Lung (tissue), 12 donors: ENCODE measurements around the gene ARHGEF17. TPM values are rescaled to one million over a fixed set of nuclear protein-coding genes. Genes with fewer than 3 reads are reported as not detected.
A peak's percentile ranks its signal among the peaks of the same experiment; 100 is the strongest.

ENCODE experiments used
- ATAC-seq: fragments of 200-7000 bp; cut with Tn5 transposase; one replicate; pipeline ENCODE4 v1.9.1; 2020; ENCODE audit warnings: moderate number of reproducible peaks; ENCODE audit not compliant: insufficient read depth, low FRiP score
- DNase-seq, 3 donors: peaks; one replicate each; pipeline ENCODE4 v3.0.0-alpha.2; 2013 to 2017
- H3K27ac ChIP-seq, 2 donors: one replicate each; pipeline ENCODE4 v1.5.1; 2013; ENCODE audit warnings: mild to moderate bottlenecking in 2 of 2, moderate library complexity in 2 of 2, control low read depth in 1 of 2, inconsistent platforms in 1 of 2, low read depth in 1 of 2, low read length in 1 of 2
- H3K27me3 ChIP-seq, 3 donors: one replicate each; pipeline ENCODE4 v1.5.1; 2013; ENCODE audit warnings: low read length in 2 of 3; ENCODE audit not compliant: control insufficient read depth in 3 of 3, insufficient read depth in 3 of 3
- H3K36me3 ChIP-seq, 4 donors: one replicate each; pipeline ENCODE4 v1.5.1; 2013; ENCODE audit warnings: low read length in 4 of 4, mild to moderate bottlenecking in 1 of 4, moderate library complexity in 1 of 4; ENCODE audit not compliant: control insufficient read depth in 4 of 4, insufficient read depth in 4 of 4
- H3K4me1 ChIP-seq, 5 donors: one replicate each; pipeline ENCODE4 v1.5.1; 2013; ENCODE audit warnings: low read length in 5 of 5, mild to moderate bottlenecking in 2 of 5, moderate library complexity in 1 of 5; ENCODE audit not compliant: control insufficient read depth in 5 of 5, insufficient read depth in 5 of 5
- H3K4me3 ChIP-seq: one replicate; pipeline ENCODE4 v1.5.1; 2013; ENCODE audit warnings: mild to moderate bottlenecking, control low read depth, moderate library complexity
- H3K9ac ChIP-seq, 2 donors: one replicate each; pipeline ENCODE4 v1.5.1; 2013; ENCODE audit warnings: low read length in 2 of 2, control low read depth in 1 of 2; ENCODE audit not compliant: insufficient read depth in 1 of 2
- H3K9me3 ChIP-seq, 4 donors: one replicate each; pipeline ENCODE4 v1.5.1; 2013; ENCODE audit warnings: low read length in 3 of 4, mild to moderate bottlenecking in 1 of 4, moderate library complexity in 1 of 4; ENCODE audit not compliant: control insufficient read depth in 4 of 4, insufficient read depth in 3 of 4
- WGBS, 2 donors: extraction: QIAGEN DNeasy Blood & Tissue Kit; methylation state at CpG; one replicate each; pipeline ENCODE4 v1.1.7; 2013; 5-methylcytosine and 5-hydroxymethylcytosine counted together
- polyA plus RNA-seq, 2 donors: library from polyadenylated mRNA; stranded (reverse); fragments of 200-250 nt; gene quantifications; one replicate each; pipeline ENCODE4 v1.2.1, GENCODE V29; 2013
- total RNA-seq, 2 donors: library from RNA; depleted of rRNA in 1 of 2; stranded (reverse); fragments of >200 nt in 1 of 2; gene quantifications; one replicate each; pipeline ENCODE4 v1.2.1, GENCODE V29; 2014 to 2021
- TF ChIP-seq, protein P1 (sequence below): IDR thresholded peaks from 2 replicates; pipeline ENCODE4 v1.5.1; 2012; ENCODE audit warnings: mild to moderate bottlenecking; ENCODE audit errors: control extremely low read depth, extremely low read depth
- donor health status: control.
- donor health status: control.
- donor health status: Bipolar disorder and iron deficiency.
- donor health status: healthy.
- donor health status: DM: yes; HTN: yes; CAD: no.

The ARHGEF17 gene
- total and polyA plus RNA-seq, 4 donors: 27.9 to 74.6 (median 53.5) TPM

DNA sequence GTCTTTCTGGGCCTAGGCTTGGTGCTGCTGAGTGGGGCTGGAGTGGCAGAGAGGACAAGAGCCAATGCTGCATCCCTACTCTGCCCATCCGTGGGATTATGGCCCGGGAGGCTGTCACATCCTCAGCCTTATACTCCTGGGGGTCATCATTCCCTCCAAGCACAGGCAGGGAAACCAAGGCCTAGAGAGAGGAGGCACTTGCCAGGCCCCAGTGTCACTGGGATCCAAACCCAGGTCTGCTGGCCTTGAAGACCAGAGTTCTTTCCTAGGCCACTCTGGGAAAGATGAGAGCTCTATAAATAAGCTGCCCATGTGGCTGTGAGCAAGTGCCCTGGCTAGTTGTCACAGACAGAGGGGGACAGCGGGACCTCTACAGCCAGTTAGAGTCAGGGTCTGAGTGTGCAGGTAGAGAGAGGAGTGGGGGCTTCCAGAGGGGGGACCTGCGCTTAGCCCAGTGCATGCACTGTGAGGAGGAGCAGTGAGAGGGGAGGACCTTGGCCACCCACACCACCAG is 72.9 kb downstream of the ARHGEF17 start:
- H3K27me3 ChIP-seq: no peaks in the 10 kb centered on the region
- H3K4me3 ChIP-seq: no peak overlapping the region
- TF ChIP-seq, protein P1, sequence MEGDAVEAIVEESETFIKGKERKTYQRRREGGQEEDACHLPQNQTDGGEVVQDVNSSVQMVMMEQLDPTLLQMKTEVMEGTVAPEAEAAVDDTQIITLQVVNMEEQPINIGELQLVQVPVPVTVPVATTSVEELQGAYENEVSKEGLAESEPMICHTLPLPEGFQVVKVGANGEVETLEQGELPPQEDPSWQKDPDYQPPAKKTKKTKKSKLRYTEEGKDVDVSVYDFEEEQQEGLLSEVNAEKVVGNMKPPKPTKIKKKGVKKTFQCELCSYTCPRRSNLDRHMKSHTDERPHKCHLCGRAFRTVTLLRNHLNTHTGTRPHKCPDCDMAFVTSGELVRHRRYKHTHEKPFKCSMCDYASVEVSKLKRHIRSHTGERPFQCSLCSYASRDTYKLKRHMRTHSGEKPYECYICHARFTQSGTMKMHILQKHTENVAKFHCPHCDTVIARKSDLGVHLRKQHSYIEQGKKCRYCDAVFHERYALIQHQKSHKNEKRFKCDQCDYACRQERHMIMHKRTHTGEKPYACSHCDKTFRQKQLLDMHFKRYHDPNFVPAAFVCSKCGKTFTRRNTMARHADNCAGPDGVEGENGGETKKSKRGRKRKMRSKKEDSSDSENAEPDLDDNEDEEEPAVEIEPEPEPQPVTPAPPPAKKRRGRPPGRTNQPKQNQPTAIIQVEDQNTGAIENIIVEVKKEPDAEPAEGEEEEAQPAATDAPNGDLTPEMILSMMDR: no peak
- DNase-seq (no peak), ATAC-seq (no peak)
- H3K9ac ChIP-seq: no peak overlapping the region
- peak overlapping the region in 1 of 2 donors; percentile 18 for H3K27ac ChIP-seq
- 90 to 94% methylated on average over 4 of the region's 4 CpGs for WGBS, 2 donors
- no peaks in the 10 kb centered on the region for H3K36me3 ChIP-seq
- H3K4me1 ChIP-seq: peaks cover 0 to 33% (median 16%) of the 10 kb centered on the region in 5 donors
- H3K9me3 ChIP-seq: no peaks in the 10 kb centered on the region

DNA sequence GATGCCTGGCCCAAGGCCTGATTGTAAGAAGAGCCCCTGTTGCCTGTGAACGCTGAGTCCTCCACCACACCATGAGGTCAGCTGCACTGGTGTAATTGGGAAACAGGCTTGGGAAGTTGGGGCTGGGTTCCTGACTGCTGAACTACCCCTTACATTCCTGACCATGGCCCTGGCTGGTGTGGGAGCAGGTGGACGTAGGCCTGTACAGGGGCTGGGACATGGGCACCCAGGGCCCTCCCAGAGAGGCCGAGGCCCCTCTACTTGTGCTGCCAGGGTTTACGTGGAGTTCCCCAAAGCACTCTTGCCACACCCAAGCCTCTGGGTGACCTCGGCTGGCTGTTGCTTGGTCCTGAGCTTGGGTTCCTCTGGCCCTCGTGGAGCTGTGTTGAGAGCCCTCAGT is 73.5 kb downstream of the ARHGEF17 start:
- Histone ChIP-seq H3K9ac (no peak overlapping the region), H3K9me3 (no peaks in the 10 kb centered on the region), H3K4me3 (no peak overlapping the region), H3K36me3 (no peaks in the 10 kb centered on the region), H3K4me1 (peaks cover 0 to 37% (median 16%) of the 10 kb centered on the region in 5 donors), H3K27me3 (no peaks in the 10 kb centered on the region), H3K27ac (peak overlapping the region in 1 of 2 donors; percentile 18)
- DNase-seq (no peak), ATAC-seq (no peak)
- 27 to 63% methylated on average over 6 of the region's 6 CpGs for WGBS, 2 donors
- TF ChIP-seq, protein P1: no peak

DNA sequence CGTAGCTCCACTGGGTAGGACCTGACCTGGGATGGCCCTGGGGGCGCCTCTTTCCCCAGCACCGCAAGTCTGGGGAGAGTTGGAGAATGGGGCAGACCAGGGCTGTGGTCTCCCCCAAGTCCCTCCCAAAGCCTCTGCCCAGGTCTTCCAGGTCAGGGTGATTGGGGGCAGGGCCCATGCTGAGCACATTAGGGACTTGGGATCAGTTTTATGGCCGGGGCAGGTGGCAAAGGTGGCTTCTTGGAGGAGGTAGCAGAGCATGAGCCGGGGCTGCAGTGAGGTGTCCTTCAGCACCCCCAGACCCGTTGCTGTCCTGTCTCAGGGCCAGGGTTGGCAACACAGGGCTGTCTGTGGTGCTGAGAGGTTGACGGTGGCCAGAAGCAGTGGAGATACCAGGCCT is 74.1 kb downstream of the ARHGEF17 start:
- no peak overlapping the region for H3K4me3 ChIP-seq
- no peaks in the 10 kb centered on the region for H3K36me3 ChIP-seq
- no peaks in the 10 kb centered on the region for H3K9me3 ChIP-seq
- H3K27me3 ChIP-seq: no peaks in the 10 kb centered on the region
- H3K4me1 ChIP-seq: peaks cover 0 to 33% (median 16%) of the 10 kb centered on the region in 5 donors
- H3K9ac ChIP-seq: no peak overlapping the region
- no peak for DNase-seq
- TF ChIP-seq, protein P1: no peak
- no peak overlapping the region for H3K27ac ChIP-seq
- no peak for ATAC-seq
- 93 to 95% methylated on average over 7 of the region's 7 CpGs for WGBS, 2 donors

DNA sequence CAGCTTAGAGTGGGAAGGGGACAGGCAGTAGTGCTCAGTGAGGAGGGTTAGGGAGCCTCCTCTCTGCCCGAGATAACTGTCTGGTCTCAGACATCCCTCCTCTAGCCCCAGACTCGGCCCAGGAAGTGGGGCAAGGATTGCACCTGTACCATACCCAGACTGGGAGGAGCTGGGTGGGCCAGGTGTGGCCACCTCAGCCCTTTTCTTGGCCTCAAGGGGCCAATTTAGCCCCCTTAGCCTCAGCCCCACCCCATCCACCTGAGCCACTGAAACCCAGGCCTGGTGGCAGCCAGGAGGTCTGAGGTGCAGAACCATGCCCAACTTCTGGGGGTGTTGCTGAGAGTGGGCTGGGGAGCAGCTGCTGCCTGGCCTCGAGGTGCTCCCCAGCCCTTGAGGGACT is 74.7 kb downstream of the ARHGEF17 start:
- Histone ChIP-seq H3K27ac (peak overlapping the region in 1 of 2 donors; percentile 10), H3K9me3 (no peaks in the 10 kb centered on the region), H3K36me3 (no peaks in the 10 kb centered on the region), H3K4me3 (no peak overlapping the region), H3K4me1 (peaks cover 0 to 36% (median 18%) of the 10 kb centered on the region in 5 donors), H3K27me3 (no peaks in the 10 kb centered on the region), H3K9ac (no peak overlapping the region)
- DNase-seq (no peak), ATAC-seq (no peak)
- WGBS, 2 donors: 50 to 64% methylated on average over 3 of the region's 3 CpGs
- TF ChIP-seq, protein P1: no peak
